ENCODE results near the gene VAV3.

VAV3 gene

DNA sequence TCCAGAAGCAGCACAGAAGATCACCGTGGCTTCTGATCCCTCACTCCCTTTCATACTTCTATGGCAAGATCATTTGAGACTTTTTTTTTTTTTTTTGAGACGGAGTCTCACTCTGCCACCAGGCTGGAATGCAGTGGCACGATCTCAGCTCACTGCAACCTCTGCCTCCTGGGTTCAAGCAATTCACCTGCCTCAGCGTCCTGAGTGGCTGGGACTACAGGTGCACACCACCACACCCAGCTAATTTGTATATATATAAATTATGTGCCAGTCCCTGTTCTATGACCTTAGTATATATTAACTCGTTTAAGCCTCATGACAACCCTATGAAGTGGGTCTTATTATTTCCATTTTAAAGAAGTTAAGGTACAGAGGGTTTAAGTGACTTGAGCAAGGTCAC, 298.5 kb downstream of the VAV3 start:
- Histone ChIP-seq H3K4me1 (ENCODE audit: control insufficient read depth in 2 of 2, insufficient read depth in 1 of 2, low read depth in 1 of 2, low read length in 2 of 2) (peaks cover 0 to 6% of the 10 kb centered on the region in 2 donors), H3K4ac (ENCODE audit: low read length) (no peak overlapping the region), H4K8ac (ENCODE audit: low read depth, low read length) (no peak overlapping the region), H3K36me3 (replicated peaks in 1 of 2; ENCODE audit: control insufficient read depth in 2 of 2, insufficient read depth in 2 of 2, low read length in 2 of 2) (no peaks in the 10 kb centered on the region), H2BK120ac (ENCODE audit: low read depth, low read length) (no peak overlapping the region), H2BK5ac (ENCODE audit: low read length) (no peak overlapping the region), H3K14ac (ENCODE audit: low read length) (no peak overlapping the region), H3K27me3 (ENCODE audit: control insufficient read depth in 3 of 3, insufficient read depth in 3 of 3, low read depth in 1 of 3, low read length in 3 of 3) (no peaks in the 10 kb centered on the region), H3K79me1 (ENCODE audit: low read depth, low read length) (no peaks in the 10 kb centered on the region), H3K9me3 (replicated peaks in 1 of 2; ENCODE audit: control insufficient read depth in 2 of 2, insufficient read depth in 1 of 2, low read depth in 1 of 2, low read length in 2 of 2) (no peaks in the 10 kb centered on the region), H3K4me3 (ENCODE audit: low read length in 2 of 2) (no peak overlapping the region), H3K18ac (ENCODE audit: low read length) (no peak overlapping the region), H3K23ac (ENCODE audit: low read depth, low read length, poor library complexity) (no peak overlapping the region), H3K9ac (ENCODE audit: low read depth, low read length, poor library complexity) (no peak overlapping the region), H2AFZ (ENCODE audit: low read length) (no peak overlapping the region), H2BK15ac (ENCODE audit: low read length) (no peak overlapping the region), H3K27ac (replicated peaks; ENCODE audit: low read length) (no peak overlapping the region), H4K91ac (ENCODE audit: low read depth, low read length, poor library complexity) (no peak overlapping the region), H2BK12ac (ENCODE audit: low read length) (no peak overlapping the region), H3K4me2 (ENCODE audit: insufficient read depth, low read length, poor library complexity, severe bottlenecking) (no peak overlapping the region), H2AK5ac (ENCODE audit: low read depth, low read length) (no peak overlapping the region)
- no CpG with 5 or more reads among the region's 5 CpGs for WGBS, 2 donors (ENCODE audit: extremely low coverage in 2 of 2, insufficient read length in 2 of 2, insufficient replicate concordance in 1 of 2)
- no peak for DNase-seq (ENCODE audit: low spot score)

GRCh38 chr1:107664982-107665925, 299.7 kb downstream of the VAV3 start:
- no peak overlapping the region for H2BK5ac ChIP-seq (ENCODE audit: low read length)
- H3K9ac ChIP-seq (ENCODE audit: low read depth, low read length, poor library complexity) = no peak overlapping the region
- no peak overlapping the region for H3K18ac ChIP-seq (ENCODE audit: low read length)
- H3K79me1 ChIP-seq (ENCODE audit: low read depth, low read length) = no peaks in the 10 kb centered on the region
- H3K9me3 ChIP-seq (replicated peaks in 1 of 2; ENCODE audit: control insufficient read depth in 2 of 2, insufficient read depth in 1 of 2, low read depth in 1 of 2, low read length in 2 of 2) = no peaks in the 10 kb centered on the region
- no peak overlapping the region for H3K27ac ChIP-seq (replicated peaks; ENCODE audit: low read length)
- DNase-seq (ENCODE audit: low spot score) = no peak
- no peak overlapping the region for H3K4me3 ChIP-seq (ENCODE audit: low read length in 2 of 2)
- H4K8ac ChIP-seq (ENCODE audit: low read depth, low read length) = no peak overlapping the region
- H2AK5ac ChIP-seq (ENCODE audit: low read depth, low read length) = no peak overlapping the region
- no peak overlapping the region for H2BK120ac ChIP-seq (ENCODE audit: low read depth, low read length)
- no peak overlapping the region for H3K4ac ChIP-seq (ENCODE audit: low read length)
- no peak overlapping the region for H3K14ac ChIP-seq (ENCODE audit: low read length)
- no peaks in the 10 kb centered on the region for H3K36me3 ChIP-seq (replicated peaks in 1 of 2; ENCODE audit: control insufficient read depth in 2 of 2, insufficient read depth in 2 of 2, low read length in 2 of 2)
- no peak overlapping the region for H3K4me2 ChIP-seq (ENCODE audit: insufficient read depth, low read length, poor library complexity, severe bottlenecking)
- no peak overlapping the region for H2BK12ac ChIP-seq (ENCODE audit: low read length)
- H2BK15ac ChIP-seq (ENCODE audit: low read length) = no peak overlapping the region
- H2AFZ ChIP-seq (ENCODE audit: low read length) = no peak overlapping the region
- H3K4me1 ChIP-seq (ENCODE audit: control insufficient read depth in 2 of 2, insufficient read depth in 1 of 2, low read depth in 1 of 2, low read length in 2 of 2) = peaks cover 0 to 6% of the 10 kb centered on the region in 2 donors
- no CpG with 5 or more reads among the region's 5 CpGs for WGBS, 2 donors (ENCODE audit: extremely low coverage in 2 of 2, insufficient read length in 2 of 2, insufficient replicate concordance in 1 of 2)
- no peak overlapping the region for H4K91ac ChIP-seq (ENCODE audit: low read depth, low read length, poor library complexity)
- no peaks in the 10 kb centered on the region for H3K27me3 ChIP-seq (ENCODE audit: control insufficient read depth in 3 of 3, insufficient read depth in 3 of 3, low read depth in 1 of 3, low read length in 3 of 3)
- H3K23ac ChIP-seq (ENCODE audit: low read depth, low read length, poor library complexity) = no peak overlapping the region

DNA sequence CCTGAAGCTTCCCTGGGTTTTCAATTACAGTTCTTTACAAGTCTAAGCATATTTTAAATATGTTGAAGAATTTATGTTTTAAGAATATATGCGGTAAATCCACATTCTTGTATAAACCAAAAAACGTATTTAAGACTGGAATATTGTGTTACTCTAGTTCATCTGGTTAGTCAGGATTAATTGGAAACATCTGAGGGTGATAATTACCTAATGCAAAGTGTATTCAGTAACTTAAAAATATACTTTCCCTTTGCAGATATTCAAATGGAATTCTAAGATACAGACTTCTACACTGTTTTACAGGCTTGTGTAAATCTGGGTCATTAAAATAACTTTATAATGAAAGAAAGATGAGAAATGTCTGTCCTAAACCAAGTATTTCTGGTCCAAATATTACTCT, 302.0 kb downstream of the VAV3 start:
- no peak overlapping the region for H4K8ac ChIP-seq (ENCODE audit: low read depth, low read length)
- H3K4me1 ChIP-seq (ENCODE audit: control insufficient read depth in 2 of 2, insufficient read depth in 1 of 2, low read depth in 1 of 2, low read length in 2 of 2) = peaks cover 0 to 4% of the 10 kb centered on the region in 2 donors
- H3K4me3 ChIP-seq (ENCODE audit: low read length in 2 of 2) = no peak overlapping the region
- H2BK120ac ChIP-seq (ENCODE audit: low read depth, low read length) = no peak overlapping the region
- H3K14ac ChIP-seq (ENCODE audit: low read length) = no peak overlapping the region
- no peak overlapping the region for H3K18ac ChIP-seq (ENCODE audit: low read length)
- no peak for DNase-seq (ENCODE audit: low spot score)
- H2AFZ ChIP-seq (ENCODE audit: low read length) = no peak overlapping the region
- no peak overlapping the region for H4K91ac ChIP-seq (ENCODE audit: low read depth, low read length, poor library complexity)
- no CpG with 5 or more reads among the region's 2 CpGs for WGBS, 2 donors (ENCODE audit: extremely low coverage in 2 of 2, insufficient read length in 2 of 2, insufficient replicate concordance in 1 of 2)
- H3K9me3 ChIP-seq (replicated peaks in 1 of 2; ENCODE audit: control insufficient read depth in 2 of 2, insufficient read depth in 1 of 2, low read depth in 1 of 2, low read length in 2 of 2) = no peaks in the 10 kb centered on the region
- H3K4me2 ChIP-seq (ENCODE audit: insufficient read depth, low read length, poor library complexity, severe bottlenecking) = no peak overlapping the region
- H3K4ac ChIP-seq (ENCODE audit: low read length) = no peak overlapping the region
- H2BK15ac ChIP-seq (ENCODE audit: low read length) = no peak overlapping the region
- H3K9ac ChIP-seq (ENCODE audit: low read depth, low read length, poor library complexity) = no peak overlapping the region
- no peak overlapping the region for H2BK12ac ChIP-seq (ENCODE audit: low read length)
- no peaks in the 10 kb centered on the region for H3K36me3 ChIP-seq (replicated peaks in 1 of 2; ENCODE audit: control insufficient read depth in 2 of 2, insufficient read depth in 2 of 2, low read length in 2 of 2)
- no peak overlapping the region for H2AK5ac ChIP-seq (ENCODE audit: low read depth, low read length)
- no peaks in the 10 kb centered on the region for H3K79me1 ChIP-seq (ENCODE audit: low read depth, low read length)
- H2BK5ac ChIP-seq (ENCODE audit: low read length) = no peak overlapping the region
- H3K27ac ChIP-seq (replicated peaks; ENCODE audit: low read length) = no peak overlapping the region
- H3K27me3 ChIP-seq (ENCODE audit: control insufficient read depth in 3 of 3, insufficient read depth in 3 of 3, low read depth in 1 of 3, low read length in 3 of 3) = no peaks in the 10 kb centered on the region
- no peak overlapping the region for H3K23ac ChIP-seq (ENCODE audit: low read depth, low read length, poor library complexity)

- H2BK5ac ChIP-seq (ENCODE audit: low read length) = no peak overlapping the region
- H3K23ac ChIP-seq (ENCODE audit: low read depth, low read length, poor library complexity) = no peak overlapping the region
- no peaks in the 10 kb centered on the region for H3K9me3 ChIP-seq (replicated peaks in 1 of 2; ENCODE audit: control insufficient read depth in 2 of 2, insufficient read depth in 1 of 2, low read depth in 1 of 2, low read length in 2 of 2)
- no peak overlapping the region for H4K8ac ChIP-seq (ENCODE audit: low read depth, low read length)
- H2BK15ac ChIP-seq (ENCODE audit: low read length) = no peak overlapping the region
- H3K4me2 ChIP-seq (ENCODE audit: insufficient read depth, low read length, poor library complexity, severe bottlenecking) = no peak overlapping the region
- no peak overlapping the region for H3K9ac ChIP-seq (ENCODE audit: low read depth, low read length, poor library complexity)
- H3K79me1 ChIP-seq (ENCODE audit: low read depth, low read length) = no peaks in the 10 kb centered on the region
- H2BK120ac ChIP-seq (ENCODE audit: low read depth, low read length) = no peak overlapping the region
- no peaks in the 10 kb centered on the region for H3K27me3 ChIP-seq (ENCODE audit: control insufficient read depth in 3 of 3, insufficient read depth in 3 of 3, low read depth in 1 of 3, low read length in 3 of 3)
- H2AFZ ChIP-seq (ENCODE audit: low read length) = no peak overlapping the region
- H3K4ac ChIP-seq (ENCODE audit: low read length) = no peak overlapping the region
- H2BK12ac ChIP-seq (ENCODE audit: low read length) = no peak overlapping the region
- WGBS, 2 donors (ENCODE audit: extremely low coverage in 2 of 2, insufficient read length in 2 of 2, insufficient replicate concordance in 1 of 2) = no CpG with 5 or more reads among the region's 7 CpGs
- peaks cover 0 to 4% of the 10 kb centered on the region in 2 donors for H3K4me1 ChIP-seq (ENCODE audit: control insufficient read depth in 2 of 2, insufficient read depth in 1 of 2, low read depth in 1 of 2, low read length in 2 of 2)
- no peak overlapping the region for H3K27ac ChIP-seq (replicated peaks; ENCODE audit: low read length)
- no peak overlapping the region for H3K18ac ChIP-seq (ENCODE audit: low read length)
- H3K14ac ChIP-seq (ENCODE audit: low read length) = no peak overlapping the region
- no peaks in the 10 kb centered on the region for H3K36me3 ChIP-seq (replicated peaks in 1 of 2; ENCODE audit: control insufficient read depth in 2 of 2, insufficient read depth in 2 of 2, low read length in 2 of 2)
- no peak overlapping the region for H4K91ac ChIP-seq (ENCODE audit: low read depth, low read length, poor library complexity)
- no peak for DNase-seq (ENCODE audit: low spot score)
- H2AK5ac ChIP-seq (ENCODE audit: low read depth, low read length) = no peak overlapping the region
- H3K4me3 ChIP-seq (ENCODE audit: low read length in 2 of 2) = no peak overlapping the region
Measured at GRCh38 chr1:107661158-107661557, 303.8 kb downstream of the VAV3 start.
